OCI-M2 (cell line): ENCODE data around the gene CBX6.
"Not testable (repeated sequence)": the region's sequence is repeated elsewhere in the genome, so short reads cannot be mapped to it uniquely, and the experiment has no call there.

Experiments
- DNase-seq: peaks from one replicate; lab custom pipeline; 2025; ENCODE audit not compliant: unreplicated experiment; lab: John Stamatoyannopoulos, UW

Gene CBX6

GRCh38 chr22:38872172-38872830 lies at the start of gene CBX6:
Gene CBX6 (minus strand): TSS chr22:38872216. CDS start chr22:38872190, 26 bp downstream.
- DNase-seq = peak; percentile 11

GRCh38 chr22:38921806-38922205 lies 49.8 kb upstream of the CBX6 start:
- no peak for DNase-seq

DNA sequence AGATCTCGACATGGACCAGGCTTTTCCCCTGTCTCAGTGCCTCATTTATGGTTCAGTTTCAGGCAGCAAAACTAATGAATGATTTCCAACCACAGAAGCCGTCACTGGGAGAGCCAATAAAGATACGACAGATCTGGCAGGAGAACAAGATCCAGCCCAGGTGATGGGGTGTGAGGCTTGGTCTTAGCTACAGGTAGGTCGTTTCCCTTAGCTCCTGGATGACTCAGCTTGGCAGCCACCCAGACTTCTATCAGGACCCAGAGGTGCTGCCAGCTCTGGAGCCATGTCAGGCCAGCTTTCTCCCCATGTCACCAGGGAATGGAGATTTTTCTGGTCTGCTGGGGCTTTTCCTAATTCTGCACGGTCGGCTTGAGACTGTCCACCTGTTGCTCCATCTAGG lies 49.1 kb upstream of the CBX6 start:
- DNase-seq = no peak

DNA sequence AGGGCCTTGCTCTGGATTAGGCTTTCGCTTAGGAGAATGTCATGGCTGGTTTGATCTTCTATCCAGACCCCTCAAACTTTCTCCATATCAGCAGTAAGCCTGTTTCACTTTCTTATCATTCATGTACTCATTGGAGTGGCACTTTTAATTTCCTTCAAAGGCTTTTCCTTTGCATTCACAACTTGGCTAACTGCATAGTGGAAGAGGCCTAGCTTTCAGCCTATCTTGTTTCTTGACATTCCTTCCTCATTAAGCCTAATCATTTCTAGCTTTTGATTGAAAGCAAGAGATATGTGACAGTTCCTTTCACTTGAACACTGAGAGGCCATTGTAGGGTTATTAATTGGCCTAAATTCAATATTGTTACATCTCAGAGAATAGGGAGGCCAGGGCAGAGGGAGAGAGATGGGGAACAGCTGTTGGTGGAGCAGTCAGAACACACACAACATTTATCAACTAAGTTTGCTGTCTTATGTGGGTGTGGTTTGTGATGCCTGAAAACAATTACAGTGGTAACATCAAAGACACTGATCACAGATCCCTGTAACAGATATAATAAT lies 47.7 kb upstream of the CBX6 start:
- no peak for DNase-seq

GRCh38 chr22:38911434-38911833 lies 39.4 kb upstream of the CBX6 start:
- DNase-seq = no peak

- DNase-seq = no peak
Observed at GRCh38 chr22:38907767-38908166, 35.8 kb upstream of the CBX6 start.

DNA sequence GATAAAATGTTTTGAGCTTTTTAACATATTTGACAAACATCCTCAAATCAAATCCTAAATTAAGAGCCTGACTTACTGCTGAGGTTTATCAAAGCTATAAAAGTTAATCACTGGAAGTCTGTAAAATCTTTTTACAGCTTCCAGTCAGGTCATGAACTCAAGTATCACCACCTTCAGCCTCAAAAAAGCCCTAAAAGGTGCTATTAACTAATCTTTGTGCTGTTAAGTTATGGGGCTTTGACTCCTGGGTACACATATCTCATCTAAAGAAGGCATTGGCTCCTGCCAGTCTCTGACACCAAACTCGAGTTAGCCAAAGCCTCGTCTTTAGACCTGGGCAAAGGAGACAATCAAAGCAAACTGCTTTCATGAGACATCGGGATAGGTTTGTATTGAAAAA lies 34.0 kb upstream of the CBX6 start:
- no peak for DNase-seq

DNA sequence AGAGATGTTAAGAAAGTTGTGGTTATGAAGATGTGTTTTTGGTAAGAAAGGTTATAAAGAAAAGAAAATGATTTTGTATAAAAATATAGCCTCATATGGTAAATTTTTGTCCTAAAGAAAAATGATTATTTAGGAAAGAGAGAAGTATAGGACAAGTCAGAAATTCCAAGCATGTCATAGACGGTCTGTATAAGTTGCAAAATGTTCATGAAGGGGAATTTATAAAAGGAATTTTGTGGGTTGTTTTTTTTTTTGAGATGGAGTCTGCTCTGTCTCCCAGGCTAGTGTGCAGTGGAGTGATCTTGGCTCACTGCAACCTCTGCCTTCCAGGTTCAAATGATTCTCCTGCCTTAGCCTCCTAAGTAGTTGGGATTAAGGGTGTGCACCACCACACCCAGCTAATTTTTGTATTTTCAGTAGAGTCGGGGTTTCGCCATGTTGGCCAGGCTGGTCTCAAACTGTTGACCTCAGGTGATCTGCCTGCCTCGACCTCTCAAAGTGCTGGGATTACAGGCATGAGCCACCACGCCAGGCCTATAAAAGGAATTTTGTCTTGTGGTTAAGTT lies 32.1 kb upstream of the CBX6 start:
- DNase-seq = not testable (repeated sequence)

DNA sequence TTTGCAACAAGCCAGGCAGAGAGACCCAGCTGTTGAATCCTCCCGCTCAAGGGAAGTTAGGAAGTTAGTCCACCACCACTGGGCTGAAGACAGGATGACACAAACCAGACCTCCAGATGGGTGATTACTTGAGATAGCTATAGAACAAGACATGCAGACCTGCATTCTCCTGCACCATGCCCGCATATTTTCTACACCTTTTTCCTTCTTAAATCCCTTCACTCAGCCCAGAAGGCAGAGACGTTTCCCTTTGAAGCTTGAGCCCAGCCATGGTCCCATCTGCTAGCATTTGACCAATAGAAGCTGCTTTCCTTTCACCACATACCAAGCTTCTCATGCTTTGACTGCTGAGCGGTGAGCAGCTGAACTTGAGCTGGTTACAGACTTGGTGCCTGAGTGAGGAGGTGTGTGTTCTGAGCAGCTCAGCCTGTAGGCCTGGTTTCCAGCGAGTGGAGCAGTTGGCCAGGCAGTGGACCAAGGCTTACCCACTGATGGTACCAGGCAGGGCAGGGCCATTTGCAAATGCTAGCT lies 29.2 kb upstream of the CBX6 start:
- no peak for DNase-seq

GRCh38 chr22:38900677-38901076 lies 28.7 kb upstream of the CBX6 start:
- no peak for DNase-seq

GRCh38 chr22:38891256-38891655 lies 19.2 kb upstream of the CBX6 start:
- no peak for DNase-seq

- DNase-seq = no peak
Observed at GRCh38 chr22:38890377-38890776, 18.4 kb upstream of the CBX6 start.

GRCh38 chr22:38886333-38886732 lies 14.3 kb upstream of the CBX6 start:
- DNase-seq = no peak

DNA sequence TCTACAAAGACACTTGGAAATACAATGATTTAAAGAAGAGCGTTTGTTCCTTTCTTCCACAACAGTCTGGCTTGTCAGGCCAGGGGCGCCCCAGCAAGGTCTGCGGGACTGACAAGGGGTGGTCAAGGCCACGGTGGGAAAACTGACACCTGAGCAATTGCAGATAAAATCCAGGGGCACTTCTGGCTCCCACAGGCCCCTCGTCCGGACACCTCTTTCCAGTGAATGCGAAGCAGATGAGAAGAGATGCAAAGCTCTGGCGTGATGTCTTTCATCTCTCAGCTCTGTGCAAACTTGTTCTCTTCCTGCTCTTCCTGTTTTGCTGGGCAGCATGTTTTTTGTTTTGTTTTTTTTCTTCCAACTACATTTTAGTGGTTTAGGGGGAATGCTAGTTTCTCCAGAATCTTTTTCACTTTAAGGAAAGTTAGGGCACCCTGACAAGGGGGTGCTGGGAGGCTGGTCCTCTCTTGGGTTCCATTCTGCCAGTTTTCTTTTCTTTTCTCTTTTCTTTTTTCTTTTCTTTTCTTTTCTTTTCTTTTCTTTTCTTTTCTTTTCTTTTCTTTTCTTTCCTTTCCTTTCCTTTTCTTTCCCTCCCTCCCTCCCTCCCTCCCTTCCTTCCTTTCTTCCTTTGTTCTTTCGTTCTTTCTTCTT lies 11.1 kb upstream of the CBX6 start:
- DNase-seq = no peak

GRCh38 chr22:38881997-38882879 lies 10.2 kb upstream of the CBX6 start:
- DNase-seq = no peak

GRCh38 chr22:38881464-38881871 lies 9.5 kb upstream of the CBX6 start:
- no peak for DNase-seq

DNA sequence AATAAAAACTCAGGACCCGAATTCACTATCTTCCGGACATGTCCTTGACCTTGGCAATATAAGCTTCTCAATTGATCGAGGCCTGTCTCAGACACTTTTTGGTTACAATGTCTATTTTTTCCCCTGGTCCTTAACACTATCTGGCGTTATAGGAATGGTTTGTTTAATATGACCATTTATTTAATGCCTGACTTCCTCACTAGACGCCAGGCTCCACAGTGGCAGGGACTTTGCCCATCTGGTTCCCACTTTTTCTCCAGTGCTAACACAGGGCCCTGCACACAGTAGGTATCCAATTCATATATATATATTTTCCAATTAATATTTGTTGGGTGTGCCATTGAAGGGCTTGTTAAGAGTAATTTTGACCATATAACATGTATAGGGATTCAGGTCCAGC lies 7.9 kb upstream of the CBX6 start:
- DNase-seq = no peak

DNA sequence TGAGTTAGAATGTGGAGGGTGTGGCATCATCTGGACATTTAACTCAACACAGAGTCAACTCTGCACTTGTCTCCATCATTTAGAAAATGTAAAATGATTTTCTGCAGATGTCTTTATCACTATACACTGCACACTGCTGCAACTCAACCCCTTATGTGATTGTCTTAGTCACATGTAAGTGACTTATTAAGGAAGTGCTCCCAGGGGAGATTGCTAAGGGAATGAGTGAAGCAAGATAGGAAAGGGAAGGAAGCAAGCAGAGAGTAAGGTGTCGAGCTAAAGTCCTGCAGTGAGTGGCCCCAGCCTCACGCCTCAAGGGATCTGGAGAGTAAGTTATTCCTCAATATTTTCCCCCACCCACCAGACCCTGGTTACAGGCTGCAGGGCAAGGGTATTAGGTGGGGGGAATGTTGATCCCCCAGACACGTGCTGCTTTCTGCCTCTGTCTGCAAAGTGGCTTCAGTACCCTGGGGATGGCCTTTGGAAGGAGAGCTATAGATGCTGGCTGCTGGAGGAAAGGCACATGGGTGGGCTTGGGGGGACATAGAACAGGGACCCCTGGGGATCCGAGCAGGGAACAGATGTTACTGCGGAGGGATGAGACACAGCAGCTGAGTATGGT lies 7.2 kb upstream of the CBX6 start:
- no peak for DNase-seq

DNA sequence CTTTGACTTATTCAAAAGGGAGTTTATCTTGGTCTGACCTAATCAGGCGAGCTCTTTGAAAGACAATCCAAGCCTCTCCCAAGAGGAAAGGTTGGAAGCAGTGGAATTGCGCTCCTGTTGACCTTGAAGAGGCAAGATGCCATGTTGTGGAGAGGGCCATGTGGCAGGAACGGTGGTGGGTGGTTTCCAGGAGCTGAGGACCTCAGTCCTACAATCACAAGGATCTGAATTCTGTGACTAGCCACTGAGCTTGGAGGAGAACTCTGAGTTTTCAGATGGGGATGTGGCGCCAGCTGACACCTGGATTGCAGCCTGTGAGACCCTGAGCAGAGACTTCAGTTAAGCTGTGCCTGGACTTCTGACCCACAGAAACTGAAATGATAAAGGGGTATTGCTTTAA lies 6.0 kb upstream of the CBX6 start:
- DNase-seq = no peak

DNA sequence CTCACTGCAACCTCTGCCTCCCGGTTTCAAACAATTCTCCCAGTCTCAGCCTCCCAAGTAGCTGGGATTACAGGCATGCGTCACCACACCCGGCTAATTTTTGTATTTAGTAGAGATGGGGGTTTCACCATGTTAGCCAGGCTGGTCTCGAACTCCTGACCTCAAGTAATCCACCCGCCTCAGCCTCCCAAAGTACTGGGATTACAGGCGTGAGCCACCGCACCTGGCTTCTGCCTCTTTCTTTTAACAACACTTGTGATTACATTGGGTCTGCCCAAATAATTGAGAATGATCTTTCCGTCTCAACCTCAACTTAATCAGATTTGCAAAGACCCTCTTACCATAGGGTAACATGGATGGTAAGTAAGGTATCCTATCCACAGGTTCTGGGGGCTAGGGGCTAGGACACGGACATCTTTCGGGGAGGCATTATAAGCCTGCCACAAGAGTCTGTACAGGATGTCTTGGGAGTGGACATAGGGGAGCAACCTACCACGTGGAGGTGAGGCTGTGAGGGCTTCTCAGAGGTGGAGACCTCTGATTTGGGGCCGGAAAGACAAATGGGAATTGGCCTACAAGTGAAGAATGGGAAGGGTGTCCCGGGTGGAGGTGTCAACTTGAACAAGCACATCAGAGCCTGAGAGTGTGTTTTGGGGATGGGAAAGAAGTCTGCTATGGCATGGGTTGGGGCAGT lies 2.7 kb upstream of the CBX6 start:
- DNase-seq = no peak
